Hepatocyte (in vitro differentiated cells): ENCODE results near the gene DTHD1.

Source experiments
- CTCF ChIP-seq: fragments of 200-600 bp; sonication (generic); IDR thresholded peaks from 2 replicates; pipeline ENCODE4 v1.5.1; 2016; ENCODE audit warnings: antibody characterized with exemption, mild to moderate bottlenecking; ENCODE audit not compliant: poor library complexity
- EZH2 ChIP-seq: fragments of 200-600 bp; sonication (generic); IDR thresholded peaks from 2 replicates; pipeline ENCODE4 v1.6.1; 2016; ENCODE audit warnings: antibody characterized with exemption, mild to moderate bottlenecking, borderline replicate concordance

- TF ChIP-seq CTCF (no peak), EZH2 (no peak)
Observed at GRCh38 chr4:36292556-36293188, 11.3 kb downstream of the DTHD1 start.
